HTERT RPE-1 (cell line): ENCODE measurements around the gene BPTF.
"Not testable (repeated sequence)": the region's sequence is repeated elsewhere in the genome, so short reads cannot be mapped to it uniquely, and the experiment has no call there.

Experiments used
- in situ Hi-C: fragments of 300-500 bp; cut with MboI; formaldehyde crosslinking; loops from 4 replicates; pipeline ENCODE4 v1.14.3; 2020; ENCODE audit warnings: low sequenced_read_pairs

The BPTF gene

GRCh38 chr17:67963145-67963572 is 137.9 kb downstream of the BPTF start:
- in situ Hi-C loops: not testable (repeated sequence)

GRCh38 chr17:67970783-67971182 is 145.5 kb downstream of the BPTF start:
- in situ Hi-C loops: no loop called here

GRCh38 chr17:67974185-67974584 is 148.9 kb downstream of the BPTF start:
- in situ Hi-C loops: no loop called here

DNA sequence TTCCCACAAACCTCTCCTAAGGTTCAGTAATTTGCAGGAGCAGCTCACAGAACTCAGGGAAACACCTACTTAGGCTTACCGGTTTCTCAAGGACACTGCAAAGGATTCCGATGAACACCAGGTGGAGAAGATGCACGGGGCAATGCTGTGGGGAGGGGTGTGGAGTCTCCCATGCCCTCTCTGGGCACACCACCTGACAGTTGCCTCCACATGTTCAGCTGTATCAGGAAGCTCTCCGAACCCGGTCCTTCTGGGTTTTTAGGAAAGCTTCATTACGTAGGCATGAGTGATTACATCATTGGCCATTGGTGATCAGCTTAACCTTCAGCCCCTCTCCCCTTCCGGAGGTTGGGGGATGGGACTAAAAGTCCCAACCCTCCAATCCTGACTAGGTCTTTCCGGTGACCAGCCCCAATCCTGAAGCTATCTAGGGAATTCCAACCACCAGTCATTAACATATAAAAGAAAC is 149.3 kb downstream of the BPTF start:
- in situ Hi-C loops: no loop called here

- in situ Hi-C loops: not testable (repeated sequence)
Observed at GRCh38 chr17:67976306-67976705, 151.0 kb downstream of the BPTF start.

DNA sequence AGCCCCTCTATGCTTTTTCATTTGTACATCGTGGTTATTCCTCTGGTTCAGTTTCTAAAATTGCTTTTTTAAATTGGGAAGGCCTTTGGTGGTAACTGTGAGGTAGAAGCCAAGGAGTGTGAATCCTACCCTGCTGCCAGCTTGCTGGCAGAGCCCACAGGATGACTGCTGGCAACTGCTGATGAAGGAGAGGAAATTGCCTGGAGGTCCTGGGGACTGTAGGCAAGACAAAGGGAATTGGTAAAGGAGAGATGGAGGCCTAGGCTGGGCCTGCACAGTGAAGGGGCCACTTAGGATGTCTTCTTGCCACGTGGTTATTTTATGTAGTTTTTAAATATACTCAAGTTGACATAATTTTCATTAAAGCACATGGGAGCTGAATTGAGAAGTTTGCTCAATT is 155.2 kb downstream of the BPTF start:
- in situ Hi-C loops: no loop called here

DNA sequence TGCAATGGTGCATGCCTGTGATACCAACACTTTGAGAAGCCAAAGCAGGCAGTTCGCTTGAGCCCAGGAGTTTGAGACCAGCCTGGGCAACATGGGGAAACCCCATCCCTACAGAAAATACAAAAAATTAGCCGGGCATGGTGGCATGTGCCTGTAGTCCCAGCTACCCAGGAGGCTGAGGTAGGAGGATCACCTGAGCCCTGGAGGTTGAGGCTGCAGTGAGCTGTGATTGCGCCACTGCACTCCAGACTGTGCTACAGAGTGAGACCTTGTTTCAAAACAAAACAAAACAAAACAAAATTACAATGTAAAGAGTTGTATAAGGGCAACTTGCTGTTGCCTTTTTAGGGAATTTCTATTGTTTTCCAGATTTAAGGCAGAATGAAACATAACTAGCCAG is 155.6 kb downstream of the BPTF start:
- in situ Hi-C loops: not testable (repeated sequence)

GRCh38 chr17:67982034-67982640 is 156.8 kb downstream of the BPTF start:
- in situ Hi-C loops: no loop called here

GRCh38 chr17:67982686-67983382 is 157.5 kb downstream of the BPTF start:
- in situ Hi-C loops: no loop called here

DNA sequence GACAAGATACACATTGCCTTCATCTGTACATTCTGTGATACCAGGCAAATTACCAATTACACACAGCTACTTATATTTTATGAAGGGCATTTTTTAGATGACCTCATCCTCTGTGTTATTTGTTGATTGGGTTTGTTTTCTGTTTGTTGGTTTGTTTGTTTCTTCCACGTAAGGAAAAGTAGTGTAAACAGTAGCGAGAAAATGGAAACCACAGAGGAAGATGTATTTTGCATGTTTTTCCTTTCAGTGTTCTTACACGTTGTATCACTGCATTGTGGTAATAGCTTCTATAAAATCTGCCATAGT is 158.0 kb downstream of the BPTF start:
- in situ Hi-C loops: no loop called here

- in situ Hi-C loops: no loop called here
Observed at GRCh38 chr17:67990909-67991308, 165.6 kb downstream of the BPTF start.

GRCh38 chr17:67992548-67993152 is 167.3 kb downstream of the BPTF start:
- in situ Hi-C loops: no loop called here

- in situ Hi-C loops: no loop called here
Observed at GRCh38 chr17:67993153-67993997, 168.1 kb downstream of the BPTF start.

GRCh38 chr17:67993998-67994361 is 168.7 kb downstream of the BPTF start:
- in situ Hi-C loops: no loop called here

- in situ Hi-C loops: no loop called here
Observed at GRCh38 chr17:67994817-67995569, 169.7 kb downstream of the BPTF start.

DNA sequence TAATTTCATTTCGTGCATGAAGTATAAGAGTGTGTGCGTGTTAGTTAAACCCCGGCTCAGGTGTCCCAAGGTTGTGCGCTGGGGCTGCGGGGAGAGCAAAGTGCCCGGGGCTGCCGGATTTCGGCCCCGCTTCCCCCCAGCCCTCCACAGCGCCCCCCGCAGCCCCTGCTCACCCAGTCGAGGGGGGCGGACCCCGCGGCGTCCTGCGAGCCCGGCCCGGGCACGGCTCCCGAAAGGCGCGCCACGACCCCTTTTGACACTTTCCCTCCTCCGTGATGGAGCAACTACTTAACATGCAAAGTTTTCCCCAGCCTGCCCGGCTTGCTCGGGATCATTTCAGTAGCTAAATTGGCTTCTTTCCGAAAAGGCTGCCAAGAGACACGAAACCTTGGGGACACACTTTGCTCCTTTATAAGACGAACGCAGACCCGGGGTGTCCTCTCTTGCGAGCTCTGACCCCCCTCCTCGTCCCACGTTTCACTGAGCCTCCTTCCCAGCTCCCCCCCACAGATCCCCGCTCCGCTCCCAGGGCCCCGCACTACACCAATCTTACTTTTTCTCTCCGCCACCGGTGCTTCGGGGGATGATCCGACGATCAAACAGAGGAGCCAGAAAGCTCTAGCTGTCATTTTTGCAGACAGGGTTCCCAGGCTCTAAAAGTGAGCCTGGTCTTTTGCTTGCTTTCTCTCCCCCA is 170.4 kb downstream of the BPTF start:
- in situ Hi-C loops: no loop called here

DNA sequence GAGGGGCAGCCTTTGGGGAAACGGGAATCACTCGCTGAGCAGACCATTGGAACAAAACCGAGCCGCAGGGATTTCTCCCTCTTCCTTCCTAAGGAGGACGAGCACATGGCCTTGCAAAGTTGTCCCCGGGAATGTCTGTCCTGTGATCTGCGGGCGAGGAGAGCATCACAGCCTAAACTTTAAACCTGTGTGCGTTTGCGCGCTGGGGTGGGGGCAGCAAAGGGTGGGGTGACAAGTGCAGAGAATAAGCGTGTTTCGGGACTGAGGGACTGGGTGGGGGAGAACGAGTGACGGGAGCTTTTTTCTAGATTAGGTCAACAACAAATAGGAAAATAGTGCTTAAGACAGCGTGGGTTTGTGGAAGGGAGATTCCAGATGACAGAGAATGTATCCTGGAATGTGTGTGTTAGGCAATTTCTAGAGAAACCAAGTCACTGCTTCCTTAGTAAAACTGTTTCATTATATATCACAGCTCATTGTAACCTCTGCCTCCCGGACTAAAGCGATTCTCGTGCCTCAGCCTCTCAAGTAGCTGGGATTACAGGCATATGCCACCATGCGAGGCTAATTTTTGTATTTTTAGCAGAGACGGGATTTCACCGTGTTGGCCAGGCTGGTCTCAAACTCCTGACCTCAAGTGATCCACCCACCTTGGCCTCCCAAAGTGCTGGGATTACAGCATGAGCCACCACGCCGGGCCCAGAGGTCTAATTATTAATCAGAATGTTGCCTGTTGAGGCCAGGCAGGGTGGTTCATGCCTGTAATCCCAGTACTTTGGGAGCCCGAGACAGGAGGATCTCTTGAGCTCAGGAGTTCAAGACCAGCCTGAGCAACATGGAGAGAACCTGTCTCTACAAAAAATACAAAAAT is 171.2 kb downstream of the BPTF start, which contains the start of gene C17orf58:
C17orf58 (minus strand) TSS at position 169 of the 871 bp plus-strand sequence. CDS start 271 bp downstream, outside the sequence.
- in situ Hi-C loops: not testable (repeated sequence)

DNA sequence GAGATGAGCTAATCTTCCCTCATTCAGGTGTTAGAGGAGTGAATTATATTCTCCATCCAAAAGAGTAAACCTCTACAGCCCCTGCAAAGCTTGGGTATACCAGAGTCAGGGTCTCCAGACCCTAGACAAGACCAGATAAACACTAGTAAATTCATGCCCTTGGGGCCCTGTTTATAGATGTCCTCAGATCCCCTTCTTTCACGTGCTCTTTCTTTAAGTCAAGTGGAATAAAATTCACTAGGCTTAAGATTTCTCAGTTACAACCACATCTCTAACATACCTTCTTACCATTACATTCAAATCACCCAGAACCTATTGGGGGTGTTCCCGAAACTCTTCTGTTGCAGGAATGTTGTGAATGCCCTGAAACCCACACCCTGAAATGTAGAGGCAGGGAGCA is 173.2 kb downstream of the BPTF start:
- in situ Hi-C loops: no loop called here

GRCh38 chr17:67999291-67999911 is 174.1 kb downstream of the BPTF start:
- in situ Hi-C loops: no loop called here
